Panc1 (cell line): ENCODE results near the gene CRIP3. TPM values are rescaled to one million over a fixed set of nuclear protein-coding genes. Genes with fewer than 3 reads are reported as not detected.

ENCODE experiments used
- ATAC-seq: fragments of 200-7000 bp; cut with Tn5 transposase; 2 replicates; pipeline ENCODE4 v1.9.1; 2020; ENCODE audit warnings: mild to moderate bottlenecking, moderate library complexity
- BruUV-seq: library from RNA; stranded (reverse); fragments of 400-500 nt; replicated peaks from 2 replicates; lab custom pipeline; 2021; lab: Mats Ljungman, UMichigan
- CTCF ChIA-PET: fragments of 300-600 bp; sonication (Branson Sonifier 250); formaldehyde crosslinking; loops from one replicate; lab custom pipeline; 2022; ENCODE audit warnings: antibody characterized with exemption; lab: Charles Lee
- POLR2A ChIA-PET: fragments of 300-600 bp; sonication (Branson Sonifier 250); formaldehyde crosslinking; loops from one replicate; lab custom pipeline; 2022; ENCODE audit warnings: antibody characterized with exemption; lab: Charles Lee
- DNase-seq: peaks from one replicate; pipeline ENCODE4 v3.0.0-alpha.2; 2010; ENCODE audit warnings: low read depth, low spot score
- H3K27ac ChIP-seq: 2 replicates; pipeline ENCODE4 v1.5.1; 2011; ENCODE audit warnings: mild to moderate bottlenecking, low read length, inconsistent platforms
- H3K27me3 ChIP-seq: fragments of 200-500 bp; sonication (Bioruptor generic); 2 replicates; pipeline ENCODE4 v1.6.0; 2014; ENCODE audit warnings: low read length, inconsistent platforms; ENCODE audit not compliant: control insufficient read depth, insufficient read depth
- H3K36me3 ChIP-seq: fragments of 200-500 bp; sonication (Bioruptor generic); 2 replicates; pipeline ENCODE4 v1.5.1; 2014; ENCODE audit warnings: inconsistent platforms, mild to moderate bottlenecking, low read length, moderate library complexity; ENCODE audit not compliant: control insufficient read depth, insufficient read depth
- H3K4me1 ChIP-seq: 2 replicates; pipeline ENCODE4 v1.5.1; 2011; ENCODE audit warnings: inconsistent platforms, mild to moderate bottlenecking, low read length, moderate library complexity; ENCODE audit not compliant: control insufficient read depth, insufficient read depth
- H3K4me3 ChIP-seq, 2 experiments: 2 replicates each; pipeline ENCODE4 v1.5.1; 2011 to 2012; ENCODE audit warnings: low read depth in 2 of 2, low read length in 2 of 2, mild to moderate bottlenecking in 2 of 2, inconsistent platforms in 1 of 2, moderate library complexity in 1 of 2
- H3K9me3 ChIP-seq: fragments of 200-500 bp; sonication (Bioruptor generic); 2 replicates; pipeline ENCODE4 v1.5.1; 2014; ENCODE audit warnings: low read depth, mild to moderate bottlenecking, inconsistent platforms, low read length, moderate library complexity; ENCODE audit not compliant: control insufficient read depth, insufficient read depth
- CTCF ChIP-seq: fragments of 450-650 bp; IDR thresholded peaks from 2 replicates; pipeline ENCODE4 v1.5.1; 2017; ENCODE audit warnings: mild to moderate bottlenecking
- POLR2AphosphoS5 ChIP-seq: IDR thresholded peaks from 2 replicates; pipeline ENCODE4 v1.6.1; 2012; ENCODE audit warnings: mild to moderate bottlenecking, low read depth, low read length, moderate library complexity
- REST ChIP-seq, 2 experiments: IDR thresholded peaks; 2 replicates each; pipeline ENCODE4 v1.6.1; 2011 to 2012; ENCODE audit warnings: low read depth in 2 of 2, control low read depth in 1 of 2, low read length in 1 of 2, mild to moderate bottlenecking in 1 of 2, moderate library complexity in 1 of 2; ENCODE audit not compliant: insufficient read depth in 1 of 2
- SIN3A ChIP-seq: IDR thresholded peaks from 2 replicates; pipeline ENCODE4 v1.6.1; 2012; ENCODE audit warnings: low read depth, mild to moderate bottlenecking, low read length, moderate library complexity, borderline replicate concordance; ENCODE audit not compliant: insufficient read depth
- TCF7L2 ChIP-seq: IDR thresholded peaks from 2 replicates; pipeline ENCODE4 v1.6.1; 2011; ENCODE audit warnings: mild to moderate bottlenecking, low read depth, low read length, inconsistent platforms
- in situ Hi-C: cut with HindIII; loops from 2 replicates; pipeline ENCODE4 v1.10.0; 2016; ENCODE audit warnings: low sequenced_read_pairs, low pct_unique_long_range_greater_than_20kb
- intact Hi-C: fragments of 100-400 bp; cut with micrococcal nuclease; formaldehyde crosslinking; loops from one replicate; pipeline ENCODE4 v1.10.0; 2022; ENCODE audit not compliant: unreplicated experiment
- total RNA-seq: library from RNA; stranded (reverse); gene quantifications from one replicate; pipeline ENCODE4 v1.2.1, GENCODE V29; 2021; ENCODE audit not compliant: unreplicated experiment

Gene CRIP3
- total RNA-seq, 1 experiment from 2014 or later, result 0.64 TPM

DNA sequence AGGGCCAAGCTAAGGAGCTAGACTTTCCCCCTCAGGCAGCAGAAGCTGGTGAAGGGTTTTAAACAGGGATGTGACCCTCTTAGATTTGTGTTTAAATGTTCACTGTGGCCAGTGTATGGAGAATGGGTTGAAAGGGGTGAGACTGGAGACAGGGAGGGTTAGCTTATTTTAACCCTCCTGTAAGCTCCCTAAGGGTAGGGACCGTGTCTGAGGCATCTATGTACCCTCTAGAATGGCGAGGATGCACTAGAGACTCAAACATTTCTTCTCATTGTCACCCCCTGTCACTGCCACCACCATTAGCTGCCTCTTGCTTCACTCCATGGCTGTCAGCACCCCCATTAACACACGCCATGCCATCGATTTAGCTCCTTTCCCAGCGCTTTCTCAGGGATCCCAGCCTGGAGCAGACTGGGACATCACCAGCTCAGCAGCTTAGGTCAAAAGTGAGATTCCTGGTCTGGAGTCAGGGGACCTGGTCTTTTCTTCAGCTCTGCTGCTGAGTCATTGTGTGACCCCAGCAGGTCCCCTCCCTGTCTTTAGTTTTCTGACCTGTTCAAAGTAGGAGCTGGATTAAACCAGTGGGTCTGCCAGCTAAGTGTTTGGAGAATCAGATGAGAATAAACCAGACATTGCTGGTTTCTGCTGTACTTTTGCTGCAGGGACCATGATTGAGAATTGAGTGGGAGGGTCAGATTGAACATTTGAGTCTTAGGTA lies 11.7 kb downstream of the CRIP3 start:
- POLR2A ChIA-PET, result interaction anchor here (0.5 to 1.0 kb wide), 2 partner anchors 10 to 19 kb away, joined by 3 read pairs; no protein-coding TSS in a partner anchor

DNA sequence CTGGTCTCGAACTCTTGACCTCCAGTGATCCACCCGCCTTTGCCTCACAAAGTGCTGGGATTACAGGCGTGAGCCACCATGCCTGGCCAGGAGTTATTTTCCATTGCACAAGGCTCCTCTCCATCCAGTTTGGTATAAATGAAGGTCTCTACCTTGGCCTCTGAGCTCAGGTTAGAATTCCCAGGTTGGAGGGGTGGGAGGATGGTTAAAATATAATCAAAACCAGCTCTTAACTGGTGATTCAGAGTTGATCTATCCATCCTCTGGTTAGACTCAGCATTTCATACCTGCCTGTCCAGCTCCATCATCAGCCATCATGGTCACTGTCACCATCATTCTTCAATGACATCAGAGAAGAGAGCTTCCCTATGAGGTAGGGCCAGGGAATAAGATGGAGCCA lies 13.2 kb downstream of the CRIP3 start:
- CTCF ChIA-PET, result no interaction called here
- in situ Hi-C loops, result no loop called here
- Histone ChIP-seq H3K9me3 (no peaks in the 10 kb centered on the region), H3K27ac (no peak overlapping the region), H3K27me3 (no peaks in the 10 kb centered on the region), H3K4me3 (no peak overlapping the region), H3K4me1 (no peaks in the 10 kb centered on the region), H3K36me3 (no peaks in the 10 kb centered on the region)
- ATAC-seq, result no peak
- intact Hi-C loops, result no loop called here
- BruUV-seq, result no TSS peak
- DNase-seq, result no peak
- TF ChIP-seq TCF7L2 (no peak), CTCF (no peak), REST (IDR thresholded peaks at IDR 0.05; ENCODE audit: insufficient read depth in 1 of 2, low read depth in 2 of 2, low read length in 1 of 2) (no peak), POLR2AphosphoS5 (no peak), SIN3A (no peak)
- POLR2A ChIA-PET, result no interaction called here

More for the DNA sequence above, 11.7 kb downstream of the CRIP3 start:
- DNase-seq (no peak), ATAC-seq (no peak)
- CTCF ChIA-PET, result interaction anchor here (0.7 kb wide), 1 partner anchor 11 kb away, joined by 3 read pairs; no protein-coding TSS in a partner anchor
- BruUV-seq, result no TSS peak
- Histone ChIP-seq H3K27me3 (no peaks in the 10 kb centered on the region), H3K4me3 (no peak overlapping the region), H3K27ac (no peak overlapping the region), H3K4me1 (no peaks in the 10 kb centered on the region), H3K9me3 (no peaks in the 10 kb centered on the region), H3K36me3 (no peaks in the 10 kb centered on the region)
- in situ Hi-C loops, result no loop called here
- TF ChIP-seq REST (IDR thresholded peaks at IDR 0.05; ENCODE audit: insufficient read depth in 1 of 2, low read depth in 2 of 2, low read length in 1 of 2), result no peak
- no peak for TF ChIP-seq SIN3A
- intact Hi-C loops, result no loop called here
